NOMO-1 (cell line): Measurements from ENCODE around the gene STC2.

ENCODE experiments used
- DNase-seq, 2 experiments: peaks; one replicate each; lab custom pipeline; 2025; ENCODE audit not compliant: unreplicated experiment in 2 of 2; lab: John Stamatoyannopoulos, UW

STC2 gene

GRCh38 chr5:173314166-173314952, 13.9 kb downstream of the STC2 start:
- DNase-seq = no peak

GRCh38 chr5:173313351-173313801, 14.8 kb downstream of the STC2 start:
- no peak for DNase-seq

- DNase-seq = no peak
Measured at GRCh38 chr5:173312821-173313220, 15.4 kb downstream of the STC2 start.

GRCh38 chr5:173311818-173312585, 16.2 kb downstream of the STC2 start:
- DNase-seq = no peak

GRCh38 chr5:173310861-173311785, 17.1 kb downstream of the STC2 start:
- no peak for DNase-seq

GRCh38 chr5:173310218-173310769, 17.9 kb downstream of the STC2 start:
- DNase-seq = no peak

GRCh38 chr5:173309731-173310130, 18.5 kb downstream of the STC2 start:
- DNase-seq = no peak

GRCh38 chr5:173308226-173308625, 20.0 kb downstream of the STC2 start:
- DNase-seq = no peak

GRCh38 chr5:173307695-173308094, 20.5 kb downstream of the STC2 start:
- DNase-seq = no peak

- no peak for DNase-seq
Measured at GRCh38 chr5:173306695-173307094, 21.5 kb downstream of the STC2 start.

- no peak for DNase-seq
Measured at GRCh38 chr5:173304591-173304988, 23.6 kb downstream of the STC2 start.

- DNase-seq = no peak
Measured at GRCh38 chr5:173303878-173304590, 24.2 kb downstream of the STC2 start.

GRCh38 chr5:173302546-173303155, 25.6 kb downstream of the STC2 start:
- no peak for DNase-seq

- DNase-seq = no peak
Measured at GRCh38 chr5:173301695-173302545, 26.3 kb downstream of the STC2 start.

- DNase-seq = no peak
Measured at GRCh38 chr5:173300389-173301047, 27.7 kb downstream of the STC2 start.

GRCh38 chr5:173299820-173300219, 28.4 kb downstream of the STC2 start:
- DNase-seq = no peak

GRCh38 chr5:173298213-173298926, 29.8 kb downstream of the STC2 start:
- DNase-seq = no peak

GRCh38 chr5:173297813-173298212, 30.4 kb downstream of the STC2 start:
- no peak for DNase-seq
